ENCODE data around the gene ITGAL.

ITGAL gene

DNA sequence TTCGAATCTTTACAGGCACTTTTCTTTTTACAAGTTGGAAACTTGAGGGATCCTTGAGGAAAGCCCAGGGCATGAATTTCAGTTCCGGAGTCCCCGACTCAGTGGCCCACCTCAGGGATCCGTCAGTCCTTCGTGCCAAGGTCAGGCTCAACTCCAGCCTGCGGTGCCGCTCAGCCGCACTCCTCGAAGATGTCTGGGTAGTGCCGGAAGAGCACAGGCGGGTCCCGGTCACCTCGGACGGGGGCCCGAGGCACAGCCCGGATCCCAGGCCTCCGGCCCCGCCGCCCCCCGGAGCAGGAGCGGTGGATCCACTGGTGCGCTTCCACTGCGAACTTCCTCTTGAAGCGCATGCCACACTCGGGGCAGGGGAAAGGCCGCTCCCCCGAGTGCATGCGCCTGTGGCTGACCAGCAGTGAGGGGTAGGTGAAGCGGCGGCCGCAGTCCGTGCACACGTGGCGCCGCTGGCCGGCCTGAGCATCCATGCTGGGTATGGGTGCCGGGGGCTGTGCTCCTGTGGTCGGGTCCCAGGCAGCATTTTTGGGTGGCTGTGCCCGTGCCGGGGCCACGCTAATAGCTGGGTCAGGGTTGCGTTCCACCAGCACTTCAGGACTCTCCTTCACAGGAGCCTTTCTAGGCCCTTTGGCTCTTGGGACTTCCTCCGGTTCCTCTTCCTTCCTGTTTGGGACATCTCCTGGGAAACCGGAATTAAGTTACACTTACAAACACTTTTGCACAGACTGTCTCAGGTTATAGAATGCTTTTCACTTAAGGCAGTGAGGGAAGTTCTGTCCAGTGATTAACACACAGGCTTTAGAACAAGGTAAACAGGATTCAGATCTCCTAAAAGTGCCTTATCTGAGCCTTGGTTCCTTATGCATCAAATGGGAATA lies 97.4 kb downstream of the ITGAL start:
- DNase-seq, result no peak

- DNase-seq, result no peak
Observed at GRCh38 chr16:30570636-30571444, 98.3 kb downstream of the ITGAL start.

GRCh38 chr16:30571445-30572322 lies 99.1 kb downstream of the ITGAL start, which contains the start of gene ZNF688:
ZNF688 (minus strand) TSS chr16:30571714; CDS start chr16:30571629, 85 bp downstream.
- DNase-seq, result peak; percentile 89 to 90

Measured in Kasumi-1 (cell line).